Neuronal stem cell (in vitro differentiated cells): Measurements from ENCODE around the gene NPAS3.

ENCODE experiments used
- DNase-seq: peaks from one replicate; pipeline ENCODE4 v3.0.0-alpha.2; 2013; ENCODE audit warnings: low spot score
- H2AFZ ChIP-seq: one replicate; pipeline ENCODE4 v1.6.1; 2013; ENCODE audit warnings: mild to moderate bottlenecking, low read length, inconsistent platforms
- H2AK5ac ChIP-seq: 2 replicates; pipeline ENCODE4 v1.6.1; 2013; ENCODE audit warnings: low read depth, mild to moderate bottlenecking, inconsistent platforms, low read length, moderate library complexity, mixed read lengths
- H2BK120ac ChIP-seq: 2 replicates; pipeline ENCODE4 v1.6.1; 2013; ENCODE audit warnings: low read depth, mild to moderate bottlenecking, inconsistent platforms, low read length, moderate library complexity, mixed read lengths
- H2BK12ac ChIP-seq: one replicate; pipeline ENCODE4 v1.6.1; 2013; ENCODE audit warnings: low read length, inconsistent platforms
- H2BK15ac ChIP-seq: 2 replicates; pipeline ENCODE4 v1.6.1; 2013; ENCODE audit warnings: mild to moderate bottlenecking, low read length, inconsistent platforms, mixed read lengths
- H2BK5ac ChIP-seq: one replicate; pipeline ENCODE4 v1.6.1; 2013; ENCODE audit warnings: inconsistent platforms, mild to moderate bottlenecking, low read length, moderate library complexity
- H3K14ac ChIP-seq: one replicate; pipeline ENCODE4 v1.6.1; 2013; ENCODE audit warnings: low read length, inconsistent platforms
- H3K18ac ChIP-seq: 2 replicates; pipeline ENCODE4 v1.6.1; 2013; ENCODE audit warnings: low read length, inconsistent platforms
- H3K23ac ChIP-seq: 2 replicates; pipeline ENCODE4 v1.6.1; 2013; ENCODE audit warnings: low read depth, mild to moderate bottlenecking, mixed read lengths, low read length, inconsistent platforms; ENCODE audit not compliant: poor library complexity
- H3K27ac ChIP-seq: replicated peaks from 3 replicates; pipeline ENCODE4 v1.5.1; 2013; ENCODE audit warnings: low read length, inconsistent platforms
- H3K27me3 ChIP-seq, 3 experiments: 2 replicates each; pipeline ENCODE4 v1.6.1; 2013; ENCODE audit warnings: low read length in 3 of 3, mild to moderate bottlenecking in 2 of 3, inconsistent platforms in 1 of 3, low read depth in 1 of 3, mixed read lengths in 1 of 3, moderate library complexity in 1 of 3; ENCODE audit not compliant: control insufficient read depth in 3 of 3, insufficient read depth in 3 of 3
- H3K36me3 ChIP-seq, 2 donors: replicated peaks in 1 of 2; 2 replicates each; pipeline ENCODE4 v1.6.1; 2013; ENCODE audit warnings: low read length in 2 of 2; ENCODE audit not compliant: control insufficient read depth in 2 of 2, insufficient read depth in 2 of 2
- H3K4ac ChIP-seq: 2 replicates; pipeline ENCODE4 v1.6.1; 2013; ENCODE audit warnings: inconsistent platforms, mild to moderate bottlenecking, low read length, moderate library complexity
- H3K4me1 ChIP-seq, 2 donors: 1 replicate in 1 of 2; 2 replicates in 1 of 2; pipeline ENCODE4 v1.6.1; 2013; ENCODE audit warnings: low read length in 2 of 2, low read depth in 1 of 2; ENCODE audit not compliant: control insufficient read depth in 2 of 2, insufficient read depth in 1 of 2
- H3K4me2 ChIP-seq: one replicate; pipeline ENCODE4 v1.6.1; 2013; ENCODE audit warnings: mild to moderate bottlenecking, low read length, inconsistent platforms; ENCODE audit not compliant: insufficient read depth, poor library complexity, severe bottlenecking
- H3K4me3 ChIP-seq, 2 donors: 2 replicates each; pipeline ENCODE4 v1.5.1; 2013; ENCODE audit warnings: low read length in 2 of 2, mild to moderate bottlenecking in 2 of 2, inconsistent platforms in 1 of 2, moderate library complexity in 1 of 2
- H3K79me1 ChIP-seq: one replicate; pipeline ENCODE4 v1.6.1; 2013; ENCODE audit warnings: low read depth, mild to moderate bottlenecking, inconsistent platforms, low read length, moderate library complexity
- H3K9ac ChIP-seq: one replicate; pipeline ENCODE4 v1.6.1; 2013; ENCODE audit warnings: mild to moderate bottlenecking, low read depth, low read length, inconsistent platforms; ENCODE audit not compliant: poor library complexity
- H3K9me3 ChIP-seq, 2 donors: replicated peaks in 1 of 2; 2 replicates each; pipeline versions ENCODE3 to v1.6.1; 2013; ENCODE audit warnings: low read length in 2 of 2, mild to moderate bottlenecking in 2 of 2, inconsistent platforms in 1 of 2, low read depth in 1 of 2, mixed read lengths in 1 of 2, moderate library complexity in 1 of 2; ENCODE audit not compliant: control insufficient read depth in 2 of 2, insufficient read depth in 1 of 2
- H4K8ac ChIP-seq: one replicate; pipeline ENCODE4 v1.6.1; 2013; ENCODE audit warnings: low read depth, mild to moderate bottlenecking, inconsistent platforms, low read length, moderate library complexity
- H4K91ac ChIP-seq: one replicate; pipeline ENCODE4 v1.6.1; 2013; ENCODE audit warnings: low read length, low read depth, mild to moderate bottlenecking, inconsistent platforms; ENCODE audit not compliant: poor library complexity
- WGBS, 2 donors: extraction: QIAGEN DNeasy Blood & Tissue Kit; methylation state at CpG; one replicate each; pipeline ENCODE4 v1.1.7; 2013; ENCODE audit warnings: missing lambda C conversion rate in 2 of 2, mixed read lengths in 1 of 2; ENCODE audit not compliant: insufficient read length in 2 of 2, insufficient replicate concordance in 1 of 2; ENCODE audit errors: extremely low coverage in 2 of 2; 5-methylcytosine and 5-hydroxymethylcytosine counted together

Gene NPAS3

GRCh38 chr14:33844118-33844517 is 905.4 kb downstream of the NPAS3 start:
- H3K36me3 ChIP-seq = no peaks in the 10 kb centered on the region
- WGBS, 2 donors = no CpG with 5 or more reads among the region's 3 CpGs
- H3K23ac ChIP-seq = no peak overlapping the region
- H2BK5ac ChIP-seq = no peak overlapping the region
- H3K79me1 ChIP-seq = no peaks in the 10 kb centered on the region
- H3K4me2 ChIP-seq = no peak overlapping the region
- no peak overlapping the region for H2BK120ac ChIP-seq
- no peaks in the 10 kb centered on the region for H3K9me3 ChIP-seq
- H2AFZ ChIP-seq = no peak overlapping the region
- no peak overlapping the region for H2AK5ac ChIP-seq
- no peak overlapping the region for H4K91ac ChIP-seq
- no peak overlapping the region for H3K18ac ChIP-seq
- no peak overlapping the region for H4K8ac ChIP-seq
- H3K4me3 ChIP-seq = no peak overlapping the region
- H3K27me3 ChIP-seq = peaks cover 0 to 13% (median 0%) of the 10 kb centered on the region in 3 experiments
- no peak overlapping the region for H2BK12ac ChIP-seq
- no peak for DNase-seq
- no peak overlapping the region for H3K9ac ChIP-seq
- no peak overlapping the region for H2BK15ac ChIP-seq
- no peak overlapping the region for H3K27ac ChIP-seq
- peaks cover 0 to 4% of the 10 kb centered on the region in 2 donors for H3K4me1 ChIP-seq
- no peak overlapping the region for H3K14ac ChIP-seq
- H3K4ac ChIP-seq = no peak overlapping the region

- no peak overlapping the region for H3K23ac ChIP-seq
These were observed 907.6 kb downstream of the NPAS3 start for GRCh38 chr14:33846100-33846824.

GRCh38 chr14:33847066-33847465 is 908.4 kb downstream of the NPAS3 start:
- Histone ChIP-seq H3K27ac (no peak overlapping the region), H2AK5ac (no peak overlapping the region), H3K79me1 (no peaks in the 10 kb centered on the region), H2BK12ac (no peak overlapping the region), H3K9me3 (no peaks in the 10 kb centered on the region), H3K14ac (no peak overlapping the region), H4K91ac (no peak overlapping the region), H2AFZ (no peak overlapping the region), H3K4me1 (peaks cover 2 to 8% of the 10 kb centered on the region in 2 donors), H4K8ac (no peak overlapping the region), H2BK120ac (no peak overlapping the region), H3K4ac (no peak overlapping the region), H3K23ac (no peak overlapping the region), H3K9ac (no peak overlapping the region), H3K4me2 (no peak overlapping the region), H3K18ac (no peak overlapping the region), H2BK15ac (no peak overlapping the region), H3K4me3 (no peak overlapping the region), H3K36me3 (no peaks in the 10 kb centered on the region), H2BK5ac (no peak overlapping the region), H3K27me3 (peaks cover 0 to 13% (median 0%) of the 10 kb centered on the region in 3 experiments)
- WGBS, 2 donors = no CpG with 5 or more reads among the region's 1 CpG
- no peak for DNase-seq

More at GRCh38 chr14:33846100-33846824, 907.6 kb downstream of the NPAS3 start:
- Histone ChIP-seq H3K9me3 (no peaks in the 10 kb centered on the region), H3K36me3 (no peaks in the 10 kb centered on the region), H2BK12ac (no peak overlapping the region), H3K79me1 (no peaks in the 10 kb centered on the region), H3K27me3 (peaks cover 0 to 13% (median 0%) of the 10 kb centered on the region in 3 experiments), H3K4me2 (no peak overlapping the region), H2BK15ac (no peak overlapping the region), H3K4me3 (no peak overlapping the region), H2BK120ac (no peak overlapping the region), H3K27ac (no peak overlapping the region), H2AK5ac (no peak overlapping the region), H2AFZ (no peak overlapping the region), H3K14ac (no peak overlapping the region), H4K91ac (no peak overlapping the region), H3K9ac (no peak overlapping the region), H2BK5ac (no peak overlapping the region), H3K4me1 (peaks cover 0 to 7% of the 10 kb centered on the region in 2 donors), H3K18ac (no peak overlapping the region), H4K8ac (no peak overlapping the region), H3K4ac (no peak overlapping the region)
- no peak for DNase-seq
- WGBS, 2 donors = no CpG with 5 or more reads among the region's 8 CpGs

GRCh38 chr14:33848009-33848408 is 909.3 kb downstream of the NPAS3 start:
- Histone ChIP-seq H3K36me3 (no peaks in the 10 kb centered on the region), H3K4me2 (no peak overlapping the region), H3K9me3 (no peaks in the 10 kb centered on the region), H3K4me3 (no peak overlapping the region), H3K27me3 (peaks cover 0 to 12% (median 0%) of the 10 kb centered on the region in 3 experiments), H2AK5ac (no peak overlapping the region), H4K91ac (no peak overlapping the region), H3K23ac (no peak overlapping the region), H2BK120ac (no peak overlapping the region), H3K27ac (no peak overlapping the region), H2BK5ac (no peak overlapping the region), H3K14ac (no peak overlapping the region), H3K4me1 (peaks cover 2 to 9% of the 10 kb centered on the region in 2 donors), H3K18ac (no peak overlapping the region), H4K8ac (no peak overlapping the region), H3K79me1 (no peaks in the 10 kb centered on the region), H3K9ac (no peak overlapping the region), H2BK15ac (no peak overlapping the region), H2BK12ac (no peak overlapping the region), H3K4ac (no peak overlapping the region), H2AFZ (no peak overlapping the region)
- no CpG with 5 or more reads among the region's 5 CpGs for WGBS, 2 donors
- DNase-seq = no peak
